ENCODE results near the gene MED13L. TPM values are rescaled to one million over a fixed set of nuclear protein-coding genes. Genes with fewer than 3 reads are reported as not detected.

MED13L gene
- polyA plus RNA-seq (2013, experiment 1 of 2; ENCODE audit: insufficient read length): 57.1 TPM
- polyA plus RNA-seq (2013, experiment 2 of 2; ENCODE audit: insufficient read length): 62.5 TPM

DNA sequence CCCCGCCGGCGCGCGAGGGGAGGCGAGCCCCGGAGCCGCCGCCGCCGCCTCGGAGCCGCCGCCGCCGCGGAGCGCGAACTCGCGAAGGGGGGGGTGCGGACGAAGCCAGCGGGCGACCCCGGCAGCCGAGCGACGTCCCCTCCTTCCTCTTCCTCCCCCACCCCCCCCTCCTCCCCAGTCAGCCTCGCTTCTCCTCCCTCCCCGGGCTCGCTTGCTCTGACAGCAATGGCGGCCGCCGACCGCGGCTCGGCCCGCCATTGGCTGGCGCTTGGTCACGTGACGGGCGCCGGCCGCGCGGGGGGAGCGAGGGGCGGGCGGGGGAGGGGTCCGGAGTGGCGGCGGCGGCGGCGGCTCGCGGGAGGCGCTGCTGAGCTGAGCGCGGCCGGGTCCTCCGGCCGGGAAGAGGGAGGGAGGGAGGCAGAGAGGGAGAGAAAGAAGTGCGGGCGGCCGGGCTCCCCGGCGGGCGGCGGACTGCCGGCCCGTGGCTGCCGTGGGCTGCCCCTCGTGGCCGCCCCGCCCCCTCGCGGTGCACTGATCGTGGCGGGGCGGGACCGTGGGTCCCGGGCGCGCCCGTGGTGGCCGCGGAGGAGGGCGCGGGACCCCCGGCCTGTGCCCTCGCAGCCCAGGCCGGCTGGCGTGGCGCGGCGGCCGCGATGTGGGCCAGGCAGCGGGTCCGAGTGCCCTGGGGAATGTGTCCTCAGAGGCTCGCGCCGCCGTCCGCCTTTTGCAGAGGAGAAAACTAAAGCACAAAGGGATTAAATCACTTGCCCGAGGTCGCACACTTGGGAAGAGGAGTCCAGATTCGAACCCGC, at the start of gene MED13L:
MED13L (minus strand) TSS at position 227 of the 812 bp plus-strand sequence. CDS start 562 bp downstream, outside the sequence.
- DNase-seq: peak; percentile 94

DNA sequence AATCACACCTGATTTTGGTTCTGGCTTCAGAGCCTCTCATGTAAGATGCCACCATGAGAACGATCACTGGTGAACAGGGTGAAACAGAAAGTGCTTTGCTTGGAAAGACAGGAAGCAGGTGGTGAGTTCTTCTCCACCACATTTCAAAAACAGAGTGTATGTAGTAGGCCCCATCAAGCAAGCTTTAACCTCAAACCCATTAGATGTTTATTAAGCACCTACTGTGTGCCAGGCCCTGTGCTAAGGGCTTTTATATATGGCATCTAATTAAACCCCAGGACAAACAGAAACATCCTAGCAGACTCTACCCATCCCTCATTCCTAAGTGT, 47.8 kb upstream of the MED13L start:
- DNase-seq: no peak

DNA sequence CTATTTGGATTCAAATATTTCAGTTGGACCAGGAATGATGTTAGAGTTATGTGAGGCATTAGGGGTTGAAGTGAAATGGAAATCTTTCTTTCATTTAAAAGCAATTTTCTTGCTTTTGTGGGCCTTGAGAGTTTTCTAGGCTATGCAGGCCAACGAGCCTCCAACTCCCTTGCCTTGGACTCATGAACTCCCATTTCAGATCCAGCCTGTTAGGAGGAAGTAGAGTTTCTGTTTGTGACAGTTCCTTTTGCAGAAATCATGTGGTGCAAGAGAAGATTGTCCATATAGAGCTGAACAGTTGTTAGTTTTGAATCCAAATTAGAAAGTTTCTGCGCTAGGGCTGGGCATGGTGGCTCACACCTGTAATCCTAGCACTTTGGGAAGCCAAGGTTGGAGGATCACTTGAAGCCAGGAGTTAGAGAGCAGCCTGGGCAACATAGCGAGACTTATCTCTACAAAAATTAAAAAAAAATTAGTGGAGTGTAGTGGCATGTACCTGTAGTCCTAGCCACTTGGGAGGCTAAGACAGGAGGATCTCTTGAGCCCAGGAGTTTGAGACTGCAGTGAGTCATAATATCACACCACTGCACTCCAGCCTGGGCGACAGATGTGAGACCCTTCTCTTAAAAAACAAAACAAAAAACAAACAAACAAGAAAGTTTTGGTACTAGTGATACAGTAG, 47.3 kb upstream of the MED13L start:
- no peak for DNase-seq

DNA sequence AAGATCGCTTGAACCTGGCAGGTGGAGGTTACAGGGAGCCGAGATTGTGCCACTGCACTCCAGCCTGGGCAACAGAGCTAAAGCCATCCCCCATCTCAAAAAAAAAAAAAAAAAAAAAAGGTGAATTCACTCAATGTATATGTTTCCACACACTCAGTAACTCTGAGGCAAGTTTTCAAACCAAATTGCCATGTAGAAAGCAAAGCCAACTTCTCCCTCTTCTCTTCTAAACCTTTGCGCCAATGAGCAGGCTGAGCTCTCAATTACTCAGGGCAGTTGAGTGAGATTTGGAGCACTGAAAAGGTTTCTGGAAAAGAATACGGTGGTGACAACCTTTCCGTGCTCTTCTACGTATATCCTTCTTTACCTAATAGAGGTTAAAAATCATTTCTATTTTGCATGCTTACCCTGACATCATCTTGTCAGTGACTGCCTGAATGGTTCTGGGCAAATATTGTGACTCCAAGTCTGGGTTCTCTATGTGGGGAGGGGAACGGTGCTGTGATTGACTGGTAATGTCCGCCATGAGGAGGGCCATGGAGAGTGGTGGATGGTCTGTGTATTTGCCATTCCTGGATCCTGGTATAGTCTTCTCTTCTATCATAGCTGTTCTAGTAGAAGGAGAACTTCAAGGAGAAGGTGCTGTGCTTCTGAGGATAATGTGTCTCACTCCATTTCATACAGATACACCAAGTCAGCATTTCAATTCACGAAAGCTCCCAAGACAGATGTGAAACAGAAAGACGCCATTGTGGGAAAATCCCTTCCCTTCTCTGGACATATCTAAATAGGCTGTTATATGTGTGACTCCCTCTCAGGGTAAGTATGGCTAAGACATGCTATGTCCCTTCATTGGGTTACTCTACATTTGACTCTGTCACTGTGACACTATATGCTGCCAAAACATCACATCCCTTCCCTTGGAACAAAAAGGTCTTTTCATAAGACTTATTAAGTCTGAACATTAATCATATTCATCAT, 46.2 kb upstream of the MED13L start:
- DNase-seq: no peak

DNA sequence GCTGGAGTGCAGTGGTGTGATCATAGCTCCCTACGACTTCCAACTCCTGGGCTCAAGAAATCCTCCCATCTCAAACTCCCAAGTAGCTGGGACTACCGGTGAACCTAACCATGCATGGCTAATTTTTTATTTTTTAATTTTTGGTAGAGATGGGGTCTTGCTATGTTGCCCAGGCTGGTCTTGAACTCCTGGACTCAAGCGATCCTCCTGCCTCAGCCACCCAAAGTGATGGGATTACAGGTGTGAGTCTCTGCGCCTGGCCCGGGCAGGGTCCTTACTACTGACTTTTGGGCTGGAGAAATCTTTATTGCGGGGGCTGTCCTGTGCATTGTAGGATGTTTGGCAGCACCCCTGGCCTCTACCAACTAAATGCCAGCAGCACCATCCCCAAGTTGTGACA, 44.4 kb upstream of the MED13L start:
- no peak for DNase-seq

DNA sequence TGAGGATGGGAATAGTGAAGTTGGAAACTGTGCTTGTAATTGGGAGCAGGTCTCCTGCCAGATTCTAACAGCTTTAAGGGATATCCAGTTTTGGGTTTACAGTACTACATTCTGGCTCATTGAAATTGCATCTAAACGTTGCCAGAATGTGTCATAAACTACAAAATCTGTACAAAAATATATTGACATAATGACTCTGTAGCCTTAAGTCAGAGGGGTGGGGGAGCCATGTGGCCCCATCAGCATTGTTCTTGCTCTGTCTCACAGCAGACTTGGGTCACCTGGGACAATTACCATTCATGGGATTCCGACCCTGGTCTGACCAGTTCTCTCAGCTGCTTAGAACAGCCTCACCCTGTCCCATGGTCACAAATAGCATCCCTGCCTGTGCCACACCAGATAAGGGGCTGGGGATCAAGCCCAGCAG, 43.3 kb upstream of the MED13L start:
- DNase-seq: no peak

DNA sequence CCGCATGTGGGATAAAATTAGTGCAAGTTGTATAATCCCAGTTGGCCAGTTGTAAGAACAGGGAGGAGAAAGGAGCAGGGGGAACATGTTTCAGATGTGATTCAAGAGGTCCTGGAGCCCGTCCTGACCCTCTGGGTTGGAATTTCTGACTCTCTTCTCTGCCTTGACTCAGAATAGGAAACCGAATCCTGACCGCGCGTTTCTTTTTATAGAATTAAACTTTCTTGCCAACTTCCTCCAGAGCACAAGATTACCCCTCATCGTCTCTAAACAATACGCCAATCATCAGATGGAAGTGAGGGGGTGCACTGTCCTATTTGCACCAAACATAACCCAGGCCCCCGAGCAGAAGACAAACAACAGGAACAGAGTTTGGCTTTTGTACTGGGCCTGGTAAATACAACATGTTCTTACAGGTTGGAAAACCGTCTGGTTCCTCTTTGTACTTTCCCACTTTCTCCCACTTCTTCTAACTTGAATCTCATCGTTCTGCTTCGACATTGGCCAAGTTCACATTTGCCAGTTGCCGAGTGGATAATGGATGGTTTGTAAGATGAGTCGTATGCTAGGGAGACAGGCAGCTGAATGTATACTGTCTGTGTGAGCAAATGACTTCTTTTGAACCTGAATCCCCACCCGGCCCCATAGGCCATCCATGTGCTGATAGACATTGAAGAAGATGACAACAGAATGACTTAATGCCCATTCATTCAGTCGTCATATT, 42.6 kb upstream of the MED13L start:
- DNase-seq: peak; percentile 96

DNA sequence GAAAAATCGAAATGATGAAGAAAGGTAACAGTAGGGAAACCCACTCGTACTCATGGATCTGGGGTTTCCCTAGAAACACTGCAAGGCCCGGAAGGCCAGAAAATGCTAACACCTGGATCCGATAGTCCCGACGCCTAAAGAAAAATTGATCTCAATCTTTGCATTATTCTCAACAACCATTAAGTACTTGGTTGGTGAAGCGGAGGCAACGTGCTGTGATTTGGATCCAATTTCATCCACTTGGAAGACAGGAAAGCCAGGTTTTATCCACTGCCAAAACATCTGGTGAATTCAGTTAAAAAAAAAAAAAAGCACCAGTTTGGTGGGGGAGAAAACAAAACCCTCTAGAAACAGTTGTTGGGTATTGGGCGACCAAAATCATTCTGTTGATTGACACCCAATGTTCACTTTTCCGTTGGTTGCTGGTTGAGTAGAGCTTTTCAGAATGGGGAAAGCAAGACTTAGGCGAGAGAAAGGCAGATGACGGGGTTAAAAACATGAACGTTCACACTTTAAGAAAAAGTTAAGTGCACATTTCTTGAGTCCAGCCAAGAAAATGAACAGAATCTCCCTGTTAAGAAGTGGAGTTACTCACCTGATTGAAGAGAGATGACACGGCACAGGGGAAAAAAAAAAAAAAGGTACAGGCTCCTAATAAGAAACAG, 41.9 kb upstream of the MED13L start:
- DNase-seq: peak; percentile 40

DNA sequence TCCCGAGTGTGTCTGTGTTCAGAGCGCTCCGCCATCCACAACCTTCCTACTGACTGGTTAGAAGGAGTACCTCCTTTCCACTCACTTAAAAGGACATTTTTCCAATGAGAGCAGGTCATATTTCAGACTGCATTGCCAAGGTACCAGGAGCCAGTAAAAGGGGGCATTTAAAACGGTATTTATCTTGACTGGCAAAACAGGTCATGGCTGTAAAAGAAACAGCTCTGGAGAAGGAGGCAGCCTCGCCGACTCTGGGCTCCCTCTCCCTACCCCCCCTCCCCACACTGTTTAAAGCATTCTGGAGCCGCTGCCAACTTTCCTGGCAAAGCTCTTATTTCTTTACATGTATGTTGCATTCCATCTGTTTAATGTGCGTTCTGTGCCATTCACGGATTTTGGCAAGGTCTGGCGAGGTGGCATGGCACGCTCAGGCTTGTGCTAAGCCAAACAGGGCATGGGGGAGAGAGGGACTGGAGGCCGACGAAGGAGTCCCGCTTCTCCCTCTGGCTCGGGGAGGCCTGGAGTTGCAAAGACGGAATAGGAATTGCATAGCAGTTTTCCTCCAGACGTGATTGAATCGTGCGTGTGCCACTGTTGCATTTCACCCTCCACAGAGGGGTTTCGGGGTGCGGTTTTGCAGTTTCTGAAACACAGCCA, 41.2 kb upstream of the MED13L start:
- DNase-seq: peak; percentile 57

DNA sequence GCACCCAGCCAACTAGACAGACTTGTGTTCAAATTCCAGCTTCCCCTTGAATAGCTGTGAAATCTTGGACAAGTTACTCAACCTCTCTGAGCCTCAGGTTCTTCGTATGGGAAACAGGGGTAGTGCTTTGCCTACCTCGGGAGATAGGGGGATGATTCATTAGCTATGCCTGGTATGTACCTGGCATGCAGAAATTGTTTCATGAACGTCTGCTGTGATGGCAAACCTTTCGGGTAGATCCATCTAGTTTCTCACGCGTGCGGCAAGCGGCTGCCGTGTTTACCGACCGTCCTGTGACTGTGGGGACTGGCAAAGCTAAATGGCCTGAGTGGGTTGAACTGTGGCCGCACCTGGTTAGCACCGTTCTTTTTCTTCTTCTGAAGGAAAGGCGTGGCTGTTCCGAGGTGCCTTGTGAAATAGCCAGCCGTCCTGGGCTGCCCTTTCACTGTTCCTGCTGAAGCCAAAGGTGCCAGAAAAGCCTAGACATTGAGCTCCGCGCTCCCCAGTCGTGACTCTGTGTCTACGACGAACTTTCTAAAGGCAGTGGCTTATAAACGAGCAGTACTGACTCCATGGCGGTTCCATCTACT, 40.6 kb upstream of the MED13L start:
- DNase-seq: no peak

DNA sequence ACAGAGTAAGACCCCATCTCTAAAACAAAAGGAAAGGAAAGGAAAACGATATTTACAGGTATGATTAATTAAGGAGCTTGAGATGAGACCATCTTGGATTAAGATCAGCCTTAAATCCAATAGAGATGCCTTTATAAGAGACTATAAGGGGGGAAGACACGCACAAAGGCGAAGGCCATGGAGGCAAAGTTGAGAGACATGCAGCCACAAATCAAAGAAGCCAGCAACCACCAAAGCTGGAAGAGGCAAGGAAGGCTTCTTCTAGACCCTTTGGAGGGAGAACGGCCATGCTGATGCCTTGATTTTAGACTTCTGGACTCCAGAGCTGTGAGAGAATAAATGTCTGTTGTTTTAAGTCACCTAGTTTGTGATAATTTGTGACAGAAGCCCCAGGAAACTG, 39.6 kb upstream of the MED13L start:
- no peak for DNase-seq

DNA sequence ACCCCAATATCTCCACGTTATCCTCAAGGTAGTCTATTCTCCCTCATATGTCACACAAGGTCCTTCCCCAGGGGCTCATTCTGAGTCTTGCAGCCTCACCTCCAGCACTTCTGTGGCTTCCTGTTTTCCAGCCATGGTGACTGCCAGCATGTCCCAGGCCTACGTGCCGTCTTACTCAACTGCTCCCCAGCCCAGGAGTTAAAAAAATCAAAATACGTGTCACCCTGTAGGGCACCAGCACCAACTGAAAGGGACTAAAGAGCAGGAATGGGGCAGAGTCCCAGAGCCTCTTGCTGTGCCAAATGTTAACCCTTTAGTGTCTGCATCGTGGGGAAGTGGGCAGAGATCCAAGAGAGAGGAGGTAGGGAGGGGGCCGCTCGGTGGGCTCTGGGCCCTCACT, 37.0 kb upstream of the MED13L start:
- no peak for DNase-seq

DNA sequence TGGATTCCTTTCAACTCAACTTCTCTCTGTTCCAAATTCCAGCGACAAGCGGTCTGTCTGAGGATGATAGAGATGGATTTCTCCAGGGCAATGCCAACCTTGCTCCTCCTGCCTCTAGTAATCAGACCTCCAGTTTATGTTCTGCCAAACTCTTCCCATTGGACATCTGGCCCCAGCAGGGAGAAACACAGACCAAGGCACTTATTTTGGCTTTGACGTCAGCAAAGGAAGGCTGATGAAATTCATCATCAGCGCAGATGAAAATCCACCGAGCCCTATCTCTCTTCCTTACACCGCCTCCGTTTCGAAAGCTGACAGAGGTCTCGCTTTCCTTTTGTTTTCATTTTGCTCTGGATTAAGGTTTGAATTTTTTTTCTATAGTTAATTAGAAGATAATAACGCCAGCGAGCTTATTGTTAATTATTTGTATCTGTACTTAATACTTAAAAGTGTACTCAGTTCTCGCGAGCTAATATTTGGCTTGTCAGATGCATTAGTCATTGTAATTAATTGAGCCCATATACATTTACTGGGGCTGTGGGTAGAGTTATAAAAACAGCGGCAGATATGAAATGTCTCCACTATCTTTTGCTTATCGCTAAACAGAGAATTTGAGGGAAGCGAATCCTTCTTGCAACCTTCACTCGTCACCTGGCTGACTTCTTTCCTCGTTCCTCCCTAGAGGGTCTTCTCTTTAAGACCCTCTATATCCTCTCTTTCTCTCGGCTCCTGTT, 35.9 kb upstream of the MED13L start:
- no peak for DNase-seq

DNA sequence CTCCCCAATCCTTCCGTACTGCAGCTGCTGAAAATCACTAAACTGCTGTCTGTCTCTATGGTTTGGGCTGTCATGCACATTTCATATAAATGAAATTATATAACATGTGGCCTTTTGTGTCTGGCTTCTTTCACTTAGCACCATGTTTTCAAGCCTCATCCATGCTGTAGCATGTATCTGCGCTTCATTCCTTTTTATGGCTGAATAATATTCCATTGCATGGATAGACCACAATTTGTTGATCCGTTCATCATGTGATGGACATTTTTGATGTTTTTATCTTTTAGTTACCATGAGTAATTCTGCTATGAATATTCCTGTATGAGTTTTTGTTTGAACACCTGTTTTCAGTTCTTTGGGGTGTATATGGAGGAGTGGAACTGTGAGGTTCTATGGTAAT, 32.6 kb upstream of the MED13L start:
- no peak for DNase-seq

DNA sequence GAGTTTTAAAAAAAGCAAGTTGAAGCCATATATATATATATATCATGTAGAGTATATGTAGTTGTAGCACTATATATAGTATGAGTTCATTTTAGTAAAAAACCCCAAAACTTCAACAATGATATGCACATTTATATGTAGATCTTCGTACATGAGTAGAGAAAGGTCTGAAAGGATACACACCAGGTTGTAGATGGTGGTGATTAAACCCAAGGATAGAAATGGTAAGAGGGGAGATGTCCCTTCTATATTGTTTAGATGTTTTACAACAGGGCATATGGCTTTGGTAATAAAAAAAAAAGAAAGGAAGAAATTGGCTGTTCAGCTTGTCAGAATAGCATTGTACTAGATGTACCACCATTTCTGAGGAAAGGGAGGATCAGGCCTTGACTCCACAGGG, 31.9 kb upstream of the MED13L start:
- DNase-seq: no peak

DNA sequence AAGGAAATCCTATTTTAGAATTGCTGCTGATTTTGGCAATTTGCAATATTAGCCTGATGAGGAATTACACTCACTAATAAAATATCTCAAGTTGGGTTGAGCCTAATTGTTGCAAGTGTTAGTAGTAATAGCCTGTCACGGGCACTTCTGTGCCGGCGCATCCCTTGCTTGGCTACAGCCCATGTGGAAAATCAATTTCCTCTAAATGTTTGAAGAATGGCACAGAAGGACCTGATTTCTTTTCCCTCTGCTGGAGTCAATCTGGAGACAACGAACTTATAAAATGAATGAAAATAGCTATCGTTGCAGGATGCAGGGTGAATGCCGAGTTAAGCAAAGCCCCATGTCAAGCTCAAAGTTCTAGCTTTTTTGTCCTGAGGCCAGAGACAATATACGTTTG, 31.2 kb upstream of the MED13L start:
- no peak for DNase-seq

DNA sequence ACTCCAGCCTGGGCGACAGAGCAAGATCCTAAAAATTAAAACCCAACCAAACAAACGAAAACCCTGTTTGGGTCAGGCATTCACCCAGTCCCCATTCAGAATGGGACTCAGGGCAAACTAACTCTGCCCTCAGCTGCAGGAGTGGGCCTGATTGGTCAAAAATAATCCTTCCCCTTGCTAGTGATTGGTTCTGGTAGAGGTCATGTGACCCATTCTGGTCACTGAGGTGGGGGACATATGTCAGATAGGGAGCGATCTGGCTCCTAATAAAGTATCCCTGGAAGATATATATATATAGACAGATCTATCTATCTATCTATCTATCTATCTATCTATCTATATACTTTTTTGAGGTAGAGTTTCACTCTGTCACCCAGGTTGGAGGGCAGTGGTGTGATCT, 29.5 kb upstream of the MED13L start:
- DNase-seq: no peak

DNA sequence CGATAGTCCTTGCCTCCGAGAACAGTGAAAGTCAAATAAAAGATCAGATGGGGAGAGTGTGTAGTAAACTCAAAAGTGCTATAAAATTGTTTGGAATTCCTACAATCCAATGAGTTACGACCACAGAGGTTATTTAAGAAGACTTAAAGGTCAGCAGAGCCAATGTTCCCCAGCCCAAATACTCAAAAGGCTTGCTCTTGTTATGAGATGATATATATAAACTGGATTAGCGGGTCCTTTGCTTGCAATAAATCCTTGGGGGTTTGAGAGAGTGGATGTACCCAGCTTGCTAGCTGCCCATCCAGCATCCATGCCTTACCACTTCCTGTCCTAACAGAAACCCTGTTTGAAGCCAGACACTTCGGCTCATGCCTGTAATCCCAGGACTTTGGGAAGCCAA, 29.0 kb upstream of the MED13L start:
- no peak for DNase-seq

DNA sequence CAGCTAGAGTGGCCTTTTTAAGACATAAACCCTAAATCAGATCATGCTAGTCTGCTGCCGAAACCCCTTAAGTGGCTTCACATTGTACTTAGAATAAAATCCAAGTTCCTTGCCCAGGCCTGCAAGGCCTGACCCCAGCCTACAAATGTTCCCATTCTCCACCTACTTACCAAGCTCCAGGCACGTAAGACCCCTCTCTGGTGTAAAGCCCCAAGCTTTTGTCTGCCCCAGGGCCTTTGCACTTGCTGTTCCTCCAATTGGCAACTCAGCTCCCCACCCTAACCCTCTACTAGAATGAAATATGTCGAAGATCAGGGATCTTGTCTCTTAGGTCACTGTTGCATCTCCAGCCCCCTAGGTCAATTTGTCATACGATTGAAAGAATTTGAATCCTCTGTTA, 27.1 kb upstream of the MED13L start:
- DNase-seq: no peak

DNA sequence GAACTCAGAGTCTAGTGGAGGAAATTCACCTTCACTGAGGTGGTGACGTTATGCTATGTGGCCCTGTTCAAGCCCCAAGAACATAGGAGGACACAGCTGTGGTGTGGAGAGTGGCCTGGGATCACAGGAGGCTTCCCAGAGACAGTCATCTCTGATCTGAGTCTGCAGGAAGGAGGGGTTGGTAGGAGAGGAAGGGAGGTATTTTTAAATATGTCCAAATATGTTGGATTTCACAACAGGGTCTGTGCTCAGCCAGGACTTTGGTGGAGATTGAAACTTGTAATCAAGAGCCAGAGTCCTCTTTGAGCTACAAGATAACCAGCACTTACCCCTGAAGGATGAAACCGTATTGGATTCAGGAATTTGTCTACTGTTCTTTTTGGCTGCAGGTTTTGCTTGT, 26.4 kb upstream of the MED13L start:
- DNase-seq: peak; percentile 47
